GM15510 (cell line): ENCODE results near the gene ZNF423.

Experiments used
- POLR2A ChIP-seq: IDR thresholded peaks from 3 replicates; pipeline ENCODE4 v1.6.1; 2011; ENCODE audit warnings: borderline replicate concordance; ENCODE audit not compliant: insufficient read length; ENCODE audit errors: extremely low read depth

Gene ZNF423

DNA sequence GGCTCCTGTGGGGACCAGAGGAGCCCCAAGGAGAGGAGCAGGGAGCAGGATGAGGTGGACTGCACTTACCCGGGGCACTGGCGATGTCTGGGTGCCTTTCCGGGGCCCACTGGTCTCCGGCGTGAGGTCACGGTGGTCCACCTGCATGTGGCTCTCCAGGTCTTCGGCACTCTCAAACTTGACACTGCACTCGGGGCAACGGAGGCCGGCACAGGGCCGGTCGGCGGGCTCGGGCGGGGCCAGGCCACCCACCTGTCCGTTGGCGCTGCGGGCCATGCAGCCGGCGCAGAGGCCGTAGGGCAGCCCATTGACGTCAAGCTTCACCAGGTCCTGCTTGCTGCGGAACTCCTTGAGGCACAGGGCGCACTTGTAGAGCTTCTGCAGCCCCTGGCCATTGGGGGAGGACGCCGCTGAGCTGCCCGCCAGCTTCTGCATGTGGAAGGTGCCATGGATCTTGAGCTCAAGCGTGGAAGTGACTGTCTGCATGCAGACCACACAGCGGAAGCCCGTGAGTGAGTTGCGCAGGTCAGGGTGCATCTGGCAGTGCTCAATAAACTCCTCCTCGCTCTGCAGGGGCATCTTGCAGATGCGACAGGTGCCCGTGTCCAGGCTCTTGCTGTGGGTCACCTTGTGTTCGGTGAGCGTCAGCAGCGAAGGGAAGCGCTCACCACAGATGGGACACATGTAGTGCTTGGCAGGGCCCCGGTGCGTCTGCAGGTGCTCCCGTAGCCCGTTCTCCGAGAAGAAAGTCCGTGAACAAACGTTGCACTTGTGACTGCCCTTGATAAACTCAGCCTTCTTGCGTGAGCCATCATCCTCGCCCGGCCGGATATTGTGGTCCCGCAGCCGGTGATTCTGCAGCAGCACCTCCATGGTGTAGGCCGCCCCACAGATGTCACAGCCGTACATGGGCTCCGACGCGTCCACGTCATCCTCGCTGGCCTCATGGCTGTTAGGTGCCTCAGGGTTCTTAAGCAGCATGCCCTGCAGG, 220.0 kb downstream of the ZNF423 start:
- TF ChIP-seq POLR2A = no peak

GRCh38 chr16:49635009-49635350, 220.9 kb downstream of the ZNF423 start:
- TF ChIP-seq POLR2A = no peak

DNA sequence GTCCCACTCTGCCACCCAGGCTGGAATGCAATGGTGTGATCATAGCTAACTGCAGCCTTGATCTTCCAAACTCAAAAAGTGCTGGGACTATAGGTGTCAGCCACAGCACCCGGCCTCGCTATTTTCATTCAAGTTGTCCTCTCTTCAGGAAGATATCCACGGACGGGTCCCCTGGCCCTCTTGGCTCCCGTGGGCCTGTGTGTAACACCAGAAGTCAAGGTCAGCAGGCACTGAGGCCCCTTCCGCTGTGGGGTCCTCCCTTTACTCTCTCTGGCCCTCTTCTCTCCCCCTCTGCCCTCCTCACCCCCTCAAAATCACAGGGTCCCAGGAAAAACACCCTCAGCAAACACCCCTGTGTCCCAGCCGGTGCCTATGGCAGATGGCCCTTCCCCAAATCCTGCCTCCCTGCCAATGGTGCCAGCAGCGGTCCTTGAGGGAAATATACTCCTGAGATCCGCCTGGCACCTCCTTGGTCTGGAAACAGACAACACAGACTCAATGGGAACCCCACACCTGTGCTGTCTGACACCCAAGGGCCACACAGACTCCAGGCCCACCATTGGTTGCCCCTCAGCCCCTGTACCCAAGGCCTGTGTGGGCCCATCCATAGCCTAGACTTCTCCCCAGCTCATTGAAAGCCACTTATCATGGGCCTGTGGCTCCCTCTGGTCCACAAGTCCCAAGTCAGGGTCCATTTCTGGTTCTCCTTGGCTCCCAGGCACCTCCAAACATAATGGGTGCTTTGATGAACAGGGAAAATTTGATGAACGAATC, 221.5 kb downstream of the ZNF423 start:
- TF ChIP-seq POLR2A = no peak

GRCh38 chr16:49632795-49633184, 223.1 kb downstream of the ZNF423 start:
- TF ChIP-seq POLR2A = no peak

DNA sequence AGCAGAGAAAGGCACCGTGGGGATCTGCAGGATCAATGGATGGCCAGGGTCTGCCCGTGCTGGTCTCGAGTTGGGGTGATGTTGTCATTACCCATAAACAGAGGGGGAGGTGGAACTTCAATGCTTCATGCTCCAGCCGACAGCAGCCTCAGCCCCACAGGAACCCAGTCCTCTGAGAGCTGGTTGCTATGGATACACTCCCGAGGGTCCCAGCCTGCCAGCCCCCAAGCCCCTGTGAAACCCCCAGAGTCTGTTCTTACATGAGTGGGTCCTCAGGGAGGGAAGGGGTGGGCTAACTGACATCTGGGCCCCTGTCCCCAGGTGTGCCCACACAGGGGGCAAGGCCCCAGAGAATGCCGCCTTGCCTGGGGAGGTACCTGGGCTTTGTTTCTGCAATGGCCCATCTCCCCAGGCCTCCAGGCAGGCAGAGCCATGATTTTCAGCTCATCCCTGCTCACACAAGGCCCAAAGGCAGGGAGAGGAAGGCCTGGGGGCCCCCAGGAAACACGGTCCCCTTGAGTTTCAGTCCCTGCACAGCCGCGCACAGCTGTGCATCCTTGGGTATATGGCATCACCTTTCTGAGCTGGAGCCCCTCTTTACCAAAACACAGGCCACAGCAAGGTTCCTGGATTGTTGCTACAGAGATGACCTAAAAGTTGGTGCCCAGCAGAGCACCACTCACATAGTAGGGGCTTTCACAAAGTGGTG, 223.7 kb downstream of the ZNF423 start:
- no peak for TF ChIP-seq POLR2A

- TF ChIP-seq POLR2A = no peak
Observed at GRCh38 chr16:49631187-49632041, 224.5 kb downstream of the ZNF423 start.

DNA sequence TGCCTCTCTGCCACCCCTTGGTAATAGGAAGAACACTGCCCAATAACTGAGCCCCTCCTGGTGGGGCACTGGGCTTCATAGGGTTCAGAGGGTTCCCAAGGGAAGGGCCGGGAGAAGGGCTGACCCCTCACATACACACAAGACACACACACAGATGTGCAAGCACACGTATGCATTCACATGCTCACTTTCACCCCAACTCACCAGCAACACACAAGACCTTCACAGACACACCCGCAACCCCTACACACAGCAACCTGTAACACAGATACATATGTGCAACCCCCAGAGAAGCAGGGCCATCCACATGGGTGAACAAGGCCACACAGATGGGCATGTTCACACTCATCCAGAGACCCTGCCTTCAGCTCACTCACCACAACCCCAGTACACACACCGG, 225.1 kb downstream of the ZNF423 start:
- TF ChIP-seq POLR2A = no peak

GRCh38 chr16:49629851-49630250, 226.1 kb downstream of the ZNF423 start:
- no peak for TF ChIP-seq POLR2A

GRCh38 chr16:49628148-49628547, 227.8 kb downstream of the ZNF423 start:
- no peak for TF ChIP-seq POLR2A

DNA sequence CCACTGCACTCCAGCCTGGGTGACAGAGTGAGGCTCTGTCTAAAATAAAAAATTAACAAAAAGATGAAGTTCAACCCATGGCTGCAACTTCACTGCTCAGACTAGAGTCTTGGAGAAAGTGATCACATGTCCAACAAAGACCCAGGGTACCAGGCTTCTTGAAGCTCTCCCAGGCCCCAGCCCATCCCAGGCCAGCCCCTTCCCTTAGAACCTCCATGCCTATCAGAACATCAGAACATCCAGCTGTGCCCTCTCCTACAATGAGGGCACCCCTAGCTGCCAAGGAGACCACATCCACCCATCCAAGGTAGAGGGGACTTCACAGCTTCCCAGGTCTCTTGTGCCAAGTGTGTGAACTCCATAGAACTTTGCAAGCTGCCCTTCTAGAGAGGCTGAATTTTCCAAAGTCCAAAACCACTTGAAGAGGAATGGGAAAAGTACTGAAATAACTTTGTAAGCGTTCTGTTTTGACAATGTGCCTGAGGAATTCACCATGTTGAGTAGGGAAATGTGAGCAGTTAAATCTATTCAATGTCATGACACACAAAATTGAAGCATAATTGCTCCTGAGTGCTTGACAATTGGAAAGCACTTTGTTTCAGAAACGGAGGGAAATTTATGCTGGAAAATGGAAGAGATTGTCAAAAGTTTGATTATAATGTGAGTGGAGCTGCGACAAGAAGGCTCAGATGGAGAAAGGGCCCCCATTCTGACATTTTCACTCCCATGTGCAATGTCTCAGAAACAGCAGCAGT, 230.4 kb downstream of the ZNF423 start:
- TF ChIP-seq POLR2A = no peak

- no peak for TF ChIP-seq POLR2A
Observed at GRCh38 chr16:49623501-49624266, 232.2 kb downstream of the ZNF423 start.

GRCh38 chr16:49622421-49623402, 233.2 kb downstream of the ZNF423 start:
- TF ChIP-seq POLR2A = no peak
